Stomach (tissue), 9 donors: ENCODE results near the gene CRYBG1. TPM values are rescaled to one million over a fixed set of nuclear protein-coding genes. Genes with fewer than 3 reads are reported as not detected.

ENCODE experiments used
- DNase-seq, 2 donors: peaks; one replicate each; pipeline versions ENCODE4 v3.0.0 to v3.0.0-alpha.2; 2013 to 2019
- H3K27ac ChIP-seq, 5 donors: fragments of 200-600 bp in 4 of 5; sonication (generic) in 4 of 5; one replicate each; pipeline ENCODE4 v1.5.1; 2013 to 2019; ENCODE audit warnings: mild to moderate bottlenecking in 1 of 5, moderate library complexity in 1 of 5
- H3K27me3 ChIP-seq, 3 donors: fragments of 200-600 bp; sonication (generic); one replicate each; pipeline ENCODE4 v1.5.1; 2017 to 2019; ENCODE audit warnings: mixed run types in 1 of 3
- H3K36me3 ChIP-seq, 4 donors: fragments of 200-600 bp; sonication (generic); 1 replicate in 3 of 4; 2 replicates in 1 of 4; pipeline ENCODE4 v1.5.1; 2016 to 2019
- H3K4me1 ChIP-seq, 4 donors: fragments of 200-600 bp; sonication (generic); one replicate each; pipeline ENCODE4 v1.5.1; 2016 to 2019
- H3K4me3 ChIP-seq, 4 donors: fragments of 200-600 bp; sonication (generic) in 3 of 4; one replicate each; pipeline ENCODE4 v1.5.1; 2016 to 2019; ENCODE audit warnings: mild to moderate bottlenecking in 1 of 4
- H3K9me3 ChIP-seq, 4 donors: fragments of 200-600 bp; sonication (generic); one replicate each; pipeline ENCODE4 v1.5.1; 2016 to 2019
- CTCF ChIP-seq, 7 experiments: fragments of 450-650 bp in 4 of 7; fragments of 200-600 bp in 3 of 7; sonication (generic) in 3 of 7; IDR thresholded peaks; one replicate each; pipeline ENCODE4 v1.5.1; 2016 to 2019; ENCODE audit warnings: antibody characterized with exemption in 7 of 7, control low read depth in 2 of 7, mild to moderate bottlenecking in 1 of 7
- EP300 ChIP-seq: sonication (generic); formaldehyde crosslinking; IDR thresholded peaks from one replicate; pipeline ENCODE4 v1.6.1; 2017; ENCODE audit warnings: antibody characterized with exemption
- POLR2A ChIP-seq, 4 donors: fragments of 450-650 bp; IDR thresholded peaks; one replicate each; pipeline ENCODE4 v1.6.1; 2016; ENCODE audit warnings: antibody characterized with exemption in 4 of 4, control low read depth in 2 of 4, mild to moderate bottlenecking in 1 of 4, moderate library complexity in 1 of 4
- POLR2AphosphoS5 ChIP-seq, 3 donors: sonication (generic); formaldehyde crosslinking; IDR thresholded peaks; one replicate each; pipeline ENCODE4 v1.6.1; 2016; ENCODE audit warnings: antibody characterized with exemption in 3 of 3
- WGBS, 5 donors: extraction: QIAGEN DNeasy Blood & Tissue Kit in 3 of 5; methylation state at CpG; one replicate each; pipeline versions ENCODE4 v1.1.5 to v1.1.7; 2013 to 2018; 5-methylcytosine and 5-hydroxymethylcytosine counted together
- intact Hi-C: fragments of 100-400 bp; cut with DNase I; formaldehyde crosslinking; loops from one replicate; pipeline ENCODE4 v1.15.1; 2023; ENCODE audit warnings: low total_unique reads
- polyA plus RNA-seq, 3 donors: library from polyadenylated mRNA; stranded (reverse); fragments of 200-250 nt; gene quantifications; one replicate each; pipeline ENCODE4 v1.2.3, GENCODE V29; 2013
- total RNA-seq, 5 donors: library from RNA; depleted of rRNA; stranded (reverse); fragments of >200 nt; gene quantifications; one replicate each; pipeline versions ENCODE4 v1.1.0 to v1.2.3, GENCODE V29; 2014 to 2016
- donor health status: healthy with polysubstance abuse.
- donor health status: Bipolar disorder and iron deficiency.
- donor health status: healthy.

CRYBG1 gene
- total and polyA plus RNA-seq, 8 donors, result 0.45 to 47.2 (median 9.9) TPM

DNA sequence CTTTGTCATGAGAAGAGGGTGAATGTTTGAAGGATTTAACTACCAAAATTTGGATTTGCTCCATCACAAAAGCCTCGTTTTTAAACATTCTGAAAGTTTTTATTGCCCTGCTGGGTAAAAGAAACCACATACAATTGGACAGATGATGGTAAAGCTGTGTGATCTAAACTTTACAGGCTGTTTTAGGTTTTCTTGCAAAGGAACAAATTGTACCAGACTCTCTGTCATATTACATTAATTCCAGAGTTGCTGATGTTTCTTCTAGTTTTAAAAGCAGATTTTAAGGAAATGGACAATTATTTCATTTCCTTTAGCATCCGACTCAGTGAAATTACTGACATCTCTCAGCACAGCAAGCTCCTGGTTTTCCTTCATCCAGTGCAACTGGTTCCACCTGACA, 53.2 kb downstream of the CRYBG1 start:
- no peak for DNase-seq
- H3K36me3 ChIP-seq, result no peaks in the 10 kb centered on the region
- no peaks in the 10 kb centered on the region for H3K4me1 ChIP-seq
- intact Hi-C loops, result no loop called here
- H3K27me3 ChIP-seq, result no peaks in the 10 kb centered on the region
- WGBS, 5 donors, result 52 to 74% (median 57%) methylated on average over 2 of the region's 2 CpGs
- TF ChIP-seq EP300, result no peak
- TF ChIP-seq POLR2AphosphoS5 (IDR thresholded peaks at IDR 0.05), result no peak
- no peak for TF ChIP-seq POLR2A (IDR thresholded peaks at IDR 0.05)
- TF ChIP-seq CTCF (IDR thresholded peaks at IDR 0.05), result no peak
- no peak overlapping the region for H3K4me3 ChIP-seq
- no peaks in the 10 kb centered on the region for H3K9me3 ChIP-seq
- no peak overlapping the region for H3K27ac ChIP-seq

- Histone ChIP-seq H3K27ac (no peak overlapping the region), H3K4me3 (no peak overlapping the region), H3K27me3 (no peaks in the 10 kb centered on the region), H3K4me1 (no peaks in the 10 kb centered on the region), H3K9me3 (no peaks in the 10 kb centered on the region), H3K36me3 (no peaks in the 10 kb centered on the region)
- intact Hi-C loops, result no loop called here
- 75 to 86% (median 77%) methylated on average over 4 of the region's 4 CpGs for WGBS, 5 donors
- TF ChIP-seq EP300 (no peak), POLR2AphosphoS5 (IDR thresholded peaks at IDR 0.05) (no peak), CTCF (IDR thresholded peaks at IDR 0.05) (no peak), POLR2A (IDR thresholded peaks at IDR 0.05) (no peak)
- no peak for DNase-seq
Observed at GRCh38 chr6:106415921-106416320, 55.4 kb downstream of the CRYBG1 start.

DNA sequence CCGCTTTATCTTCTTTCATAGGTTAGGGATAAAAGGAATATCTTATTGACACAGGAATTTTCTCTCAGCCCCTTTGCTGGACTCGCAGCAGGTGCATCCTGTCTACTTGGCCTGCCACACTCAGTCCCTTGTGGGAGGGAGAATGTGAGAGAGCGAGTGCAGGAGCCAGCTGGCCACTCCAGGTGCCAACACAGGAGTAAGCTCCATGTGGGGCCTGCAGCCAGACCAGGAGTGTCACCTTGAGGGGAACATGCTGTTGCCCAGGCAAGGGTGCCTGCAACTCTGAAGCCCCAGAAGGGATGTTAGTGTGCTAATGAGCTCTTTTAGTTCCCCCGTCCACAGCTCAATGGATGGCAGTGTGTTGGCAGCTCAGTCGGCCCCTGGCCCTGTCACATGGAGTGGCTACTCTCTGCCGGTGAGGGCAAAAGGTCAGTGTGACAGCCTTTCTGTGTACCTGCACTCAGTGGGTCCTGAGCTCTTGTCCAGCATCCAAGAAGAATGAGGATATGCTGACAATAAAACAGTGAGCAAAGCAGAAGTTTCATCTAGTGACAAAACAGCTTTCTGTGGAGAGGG, 57.1 kb downstream of the CRYBG1 start:
- Histone ChIP-seq H3K27me3 (no peaks in the 10 kb centered on the region), H3K9me3 (no peaks in the 10 kb centered on the region), H3K27ac (no peak overlapping the region), H3K36me3 (no peaks in the 10 kb centered on the region), H3K4me1 (no peaks in the 10 kb centered on the region), H3K4me3 (no peak overlapping the region)
- 78 to 87% (median 86%) methylated on average over 6 of the region's 6 CpGs for WGBS, 5 donors
- TF ChIP-seq POLR2A (IDR thresholded peaks at IDR 0.05) (no peak), CTCF (IDR thresholded peaks at IDR 0.05) (no peak), EP300 (no peak), POLR2AphosphoS5 (IDR thresholded peaks at IDR 0.05) (no peak)
- intact Hi-C loops, result no loop called here
- no peak for DNase-seq

- Histone ChIP-seq H3K4me1 (no peaks in the 10 kb centered on the region), H3K27ac (no peak overlapping the region), H3K4me3 (no peak overlapping the region), H3K9me3 (no peaks in the 10 kb centered on the region), H3K27me3 (no peaks in the 10 kb centered on the region), H3K36me3 (no peaks in the 10 kb centered on the region)
- no peak for DNase-seq
- intact Hi-C loops, result no loop called here
- WGBS, 5 donors, result 17 to 33% (median 21%) methylated on average over 2 of the region's 2 CpGs
- TF ChIP-seq POLR2AphosphoS5 (IDR thresholded peaks at IDR 0.05), result no peak
- TF ChIP-seq CTCF (IDR thresholded peaks at IDR 0.05), result no peak
- no peak for TF ChIP-seq POLR2A (IDR thresholded peaks at IDR 0.05)
- no peak for TF ChIP-seq EP300
Observed at GRCh38 chr6:106419900-106420613, 59.5 kb downstream of the CRYBG1 start.
